ENCODE measurements around the gene PACSIN2.
"Not testable (repeated sequence)": the region's sequence is repeated elsewhere in the genome, so short reads cannot be mapped to it uniquely, and the experiment has no call there.

PACSIN2 gene

GRCh38 chr22:43014869-43015676 lies at the start of gene PACSIN2:
Gene PACSIN2 (minus strand): TSS chr22:43015149. CDS start chr22:42912080, 103,069 bp downstream.
- DNase-seq (ENCODE audit: low read depth in 2 of 2), result peak; percentile 97 to 98

GRCh38 chr22:43060183-43060582 lies 45.2 kb upstream of the PACSIN2 start:
- DNase-seq (ENCODE audit: low read depth in 2 of 2), result no peak

GRCh38 chr22:43057641-43058040 lies 42.7 kb upstream of the PACSIN2 start:
- DNase-seq (ENCODE audit: low read depth in 2 of 2), result no peak

- no peak for DNase-seq (ENCODE audit: low read depth in 2 of 2)
Measured at GRCh38 chr22:43053176-43053575, 38.2 kb upstream of the PACSIN2 start.

- no peak for DNase-seq (ENCODE audit: low read depth in 2 of 2)
Measured at GRCh38 chr22:43050995-43051394, 36.0 kb upstream of the PACSIN2 start.

- DNase-seq (ENCODE audit: low read depth in 2 of 2), result no peak
Measured at GRCh38 chr22:43047605-43048004, 32.7 kb upstream of the PACSIN2 start.

- DNase-seq (ENCODE audit: low read depth in 2 of 2), result no peak
Measured at GRCh38 chr22:43044290-43044712, 29.4 kb upstream of the PACSIN2 start.

- DNase-seq (ENCODE audit: low read depth in 2 of 2), result no peak
Measured at GRCh38 chr22:43042101-43042780, 27.3 kb upstream of the PACSIN2 start.

- no peak for DNase-seq (ENCODE audit: low read depth in 2 of 2)
Measured at GRCh38 chr22:43039800-43040199, 24.9 kb upstream of the PACSIN2 start.

GRCh38 chr22:43038325-43038724 lies 23.4 kb upstream of the PACSIN2 start:
- no peak for DNase-seq (ENCODE audit: low read depth in 2 of 2)

- DNase-seq (ENCODE audit: low read depth in 2 of 2), result no peak
Measured at GRCh38 chr22:43036282-43036829, 21.4 kb upstream of the PACSIN2 start.

GRCh38 chr22:43035250-43035649 lies 20.3 kb upstream of the PACSIN2 start:
- no peak for DNase-seq (ENCODE audit: low read depth in 2 of 2)

GRCh38 chr22:43031617-43032016 lies 16.7 kb upstream of the PACSIN2 start:
- DNase-seq (ENCODE audit: low read depth in 2 of 2), result no peak

GRCh38 chr22:43018615-43019014 lies 3.7 kb upstream of the PACSIN2 start:
- DNase-seq (ENCODE audit: low read depth in 2 of 2), result no peak

- DNase-seq (ENCODE audit: low read depth in 2 of 2), result no peak
Measured at GRCh38 chr22:43017525-43018460, 2.8 kb upstream of the PACSIN2 start.

GRCh38 chr22:43016150-43016549 lies 1.2 kb upstream of the PACSIN2 start:
- DNase-seq (ENCODE audit: low read depth in 2 of 2), result not testable (repeated sequence)

- DNase-seq (ENCODE audit: low read depth in 2 of 2), result no peak
Measured at GRCh38 chr22:43015677-43016042, 711 bp upstream of the PACSIN2 start.

GRCh38 chr22:43014316-43014868 lies 557 bp downstream of the PACSIN2 start:
- DNase-seq (ENCODE audit: low read depth in 2 of 2), result no peak

GRCh38 chr22:43013355-43014315 lies 1.3 kb downstream of the PACSIN2 start:
- DNase-seq (ENCODE audit: low read depth in 2 of 2), result no peak

- no peak for DNase-seq (ENCODE audit: low read depth in 2 of 2)
Measured at GRCh38 chr22:43012390-43012789, 2.6 kb downstream of the PACSIN2 start.
